ENCODE data around the gene LRRC32.

LRRC32 gene

DNA sequence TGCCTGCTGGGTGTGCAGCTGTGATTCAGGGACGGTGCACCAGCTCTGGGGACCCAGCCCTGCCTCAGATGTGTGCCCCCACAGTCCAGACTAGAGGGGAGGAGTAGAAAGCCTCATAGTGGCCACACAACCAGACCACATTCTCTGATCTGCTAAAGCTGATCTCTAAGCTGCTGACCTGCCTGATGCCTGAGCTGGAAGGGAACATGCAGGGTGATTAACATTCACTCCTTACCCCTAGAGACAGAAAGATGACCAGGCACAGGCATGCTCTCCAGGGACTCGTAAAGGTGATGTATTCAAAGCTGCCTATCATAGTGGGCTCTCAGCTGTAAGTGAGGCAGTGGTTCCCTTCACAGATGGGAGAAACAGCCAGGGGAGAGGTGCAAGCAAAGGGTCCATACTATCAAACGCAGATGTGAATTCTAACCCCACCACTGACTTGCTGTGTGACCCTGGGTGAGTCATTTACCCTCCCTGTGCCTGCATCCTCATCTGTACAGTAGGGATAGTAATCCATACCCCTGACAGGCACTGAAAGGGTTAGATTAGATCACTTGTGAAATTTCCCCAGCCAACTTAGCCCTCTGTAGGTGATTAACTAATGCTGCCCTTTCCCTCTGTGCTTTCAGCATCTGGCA lies 29.0 kb upstream of the LRRC32 start:
- DNase-seq (ENCODE audit: low read depth): no peak

DNA sequence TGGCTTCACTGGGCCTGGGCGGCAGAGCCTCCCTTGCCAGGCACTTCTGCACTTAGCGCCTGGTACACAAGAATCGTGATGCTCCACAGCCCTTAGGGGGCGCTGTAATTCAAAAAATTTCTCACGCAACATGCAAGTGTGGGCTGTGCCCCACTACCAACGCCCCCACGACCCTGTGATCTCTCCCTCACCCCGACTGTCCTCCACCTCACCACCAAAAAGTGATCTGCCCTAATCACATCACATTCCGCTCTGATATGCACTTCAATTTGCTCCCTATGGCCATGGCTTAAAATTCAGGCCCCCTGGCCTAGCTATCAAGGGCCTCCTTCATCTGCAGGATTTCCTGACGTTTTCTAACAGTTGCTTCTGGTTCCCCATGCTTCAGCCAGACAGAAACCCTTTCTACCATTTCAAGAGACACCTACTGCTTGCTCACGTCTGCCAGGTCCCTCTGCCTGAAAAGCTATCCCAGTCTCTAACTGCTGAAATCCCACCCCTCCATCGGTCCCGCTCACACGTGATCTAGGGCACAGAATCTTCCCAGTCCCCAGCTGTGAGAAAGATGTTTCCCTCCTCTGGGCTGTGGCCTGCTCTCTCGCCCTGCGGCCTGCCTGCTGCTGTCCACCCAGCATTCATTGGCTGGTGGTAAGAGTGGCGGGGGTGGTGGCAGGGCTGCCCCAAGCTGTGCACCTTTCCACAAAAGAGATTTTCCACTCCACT lies 27.9 kb upstream of the LRRC32 start:
- no peak for DNase-seq (ENCODE audit: low read depth)

DNA sequence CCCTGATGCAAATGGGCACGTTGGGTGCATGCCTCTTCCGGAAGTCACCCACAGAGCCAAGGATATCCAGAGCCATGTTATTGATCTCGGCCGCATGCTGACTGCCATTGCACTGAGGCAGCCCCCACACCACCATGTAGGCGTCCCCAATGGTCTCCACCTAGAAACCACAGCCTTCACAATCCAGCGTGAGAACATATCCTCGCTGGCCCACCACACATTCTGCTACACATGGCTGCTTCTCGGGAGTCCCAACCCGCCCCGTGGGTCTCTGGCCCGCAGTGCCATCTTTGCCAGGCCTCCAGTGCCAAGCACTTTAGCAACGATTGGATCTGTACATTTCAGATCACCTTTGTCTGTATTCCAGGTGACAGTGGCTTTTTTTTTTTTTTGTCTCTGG lies 26.2 kb upstream of the LRRC32 start:
- no peak for DNase-seq (ENCODE audit: low read depth)

DNA sequence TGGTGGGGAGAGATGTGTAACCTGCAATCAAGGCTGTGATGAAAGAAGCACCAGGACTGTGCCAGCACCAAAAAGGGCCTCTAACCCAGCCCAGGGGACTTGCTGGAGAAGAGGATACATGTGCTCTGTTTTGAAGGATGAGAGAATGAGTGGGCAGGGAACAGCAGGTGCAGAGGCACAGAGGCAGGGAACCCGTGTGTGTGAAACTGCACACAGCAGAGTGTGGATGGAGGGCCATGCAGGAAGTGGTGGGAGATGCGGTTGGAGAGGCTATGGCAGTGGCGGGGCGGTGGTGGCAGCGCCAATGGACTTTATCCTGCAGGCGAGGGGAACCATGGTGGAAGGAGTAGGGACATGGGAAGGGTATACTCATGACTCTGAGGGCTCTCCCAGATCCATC lies 25.2 kb upstream of the LRRC32 start:
- DNase-seq (ENCODE audit: low read depth): no peak

DNA sequence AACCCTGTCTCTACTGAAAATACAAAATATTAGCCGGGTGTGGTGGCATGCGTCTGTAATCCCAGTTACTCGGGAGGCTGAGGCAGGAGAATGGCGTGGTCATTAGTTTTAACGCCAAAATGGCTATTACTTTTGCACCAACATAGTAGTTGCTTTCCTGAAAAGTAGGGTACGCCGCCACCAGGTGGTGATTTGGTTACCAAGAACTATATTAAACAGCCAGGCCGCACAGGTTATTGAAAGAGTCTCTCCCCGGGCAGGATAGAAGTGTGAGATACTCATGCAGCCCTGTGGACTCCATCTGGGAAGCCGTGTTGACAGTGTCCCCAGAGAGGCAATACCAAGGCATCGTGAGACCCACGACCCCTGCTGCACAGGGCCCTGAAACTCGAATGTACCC lies 24.6 kb upstream of the LRRC32 start:
- no peak for DNase-seq (ENCODE audit: low read depth)

DNA sequence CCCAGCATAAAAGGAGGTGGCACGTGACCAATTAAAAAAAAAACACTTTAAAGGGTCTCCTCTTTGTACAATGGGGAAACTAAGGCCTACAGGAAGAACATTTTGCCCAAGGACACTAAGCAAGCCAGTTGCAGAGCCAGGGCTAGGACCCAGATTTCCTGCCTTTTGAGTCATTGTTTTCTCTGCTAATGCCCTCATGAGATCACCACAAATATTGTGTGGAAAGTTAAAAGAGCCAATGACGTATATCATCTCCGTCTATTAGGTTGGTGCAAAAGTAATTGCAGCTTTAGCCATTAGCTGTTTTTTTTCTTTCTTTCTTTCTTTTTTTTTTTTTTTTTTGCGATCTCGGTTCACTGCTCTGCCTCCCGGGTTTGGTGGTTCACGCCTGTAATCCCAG lies 24.1 kb upstream of the LRRC32 start:
- DNase-seq (ENCODE audit: low read depth): no peak

DNA sequence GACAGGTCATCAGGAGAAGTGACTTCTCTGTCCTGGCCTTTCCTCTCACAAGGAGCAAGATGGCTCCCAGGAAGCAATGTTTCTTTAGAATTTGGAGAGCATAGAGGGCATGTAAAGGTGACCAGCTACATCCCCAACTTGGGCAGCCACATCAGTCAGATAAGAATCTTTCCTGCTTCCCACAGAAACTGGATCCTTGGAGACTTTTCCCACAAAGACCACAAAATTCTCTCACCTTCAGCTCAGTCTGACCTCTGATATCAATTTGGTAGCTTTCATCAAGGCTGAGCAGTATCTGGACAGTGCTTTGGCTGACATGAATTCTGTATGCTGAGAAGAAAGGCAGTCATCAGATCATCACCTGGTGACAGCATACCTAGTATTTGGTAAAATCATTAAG lies 23.3 kb upstream of the LRRC32 start:
- DNase-seq (ENCODE audit: low read depth): no peak

DNA sequence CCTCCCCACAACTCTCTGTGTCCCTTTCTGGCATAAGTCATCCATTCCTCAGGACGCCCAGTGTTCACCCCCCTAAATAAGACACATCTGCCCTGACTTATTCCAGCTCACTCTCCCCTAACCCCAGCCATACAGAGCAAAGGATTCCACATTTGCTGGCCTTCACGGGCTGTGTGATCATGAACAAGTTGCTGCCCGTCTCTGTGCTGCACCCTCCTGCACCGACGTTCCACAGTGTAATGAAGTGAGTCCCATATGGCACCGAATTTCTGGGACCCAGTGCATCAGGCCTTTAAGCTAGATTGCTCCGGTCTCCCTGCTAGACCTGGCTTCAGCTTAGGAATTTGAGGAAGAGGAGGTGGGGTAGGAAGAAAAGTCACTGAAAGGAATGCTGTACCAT lies 22.4 kb upstream of the LRRC32 start:
- DNase-seq (ENCODE audit: low read depth): no peak

DNA sequence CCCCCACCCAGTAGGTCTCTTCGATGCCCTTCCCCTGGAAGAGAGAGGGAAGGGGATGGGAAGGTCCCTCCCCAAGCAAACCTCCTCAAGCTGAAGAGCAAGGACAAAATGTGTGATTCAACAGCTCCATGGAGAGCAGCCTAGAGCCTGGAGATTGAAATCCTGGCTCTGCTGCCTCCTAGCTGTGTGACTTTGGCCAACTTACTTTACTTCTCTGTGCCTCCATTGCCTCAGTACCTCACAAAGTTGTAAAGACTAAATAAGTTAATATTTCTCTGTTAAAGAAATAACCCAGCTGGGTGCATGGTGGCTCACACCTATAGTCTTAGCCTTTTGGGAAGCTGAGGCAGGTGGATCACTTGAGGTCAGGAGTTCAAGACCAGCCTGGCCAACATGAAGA lies 21.1 kb upstream of the LRRC32 start:
- no peak for DNase-seq (ENCODE audit: low read depth)

DNA sequence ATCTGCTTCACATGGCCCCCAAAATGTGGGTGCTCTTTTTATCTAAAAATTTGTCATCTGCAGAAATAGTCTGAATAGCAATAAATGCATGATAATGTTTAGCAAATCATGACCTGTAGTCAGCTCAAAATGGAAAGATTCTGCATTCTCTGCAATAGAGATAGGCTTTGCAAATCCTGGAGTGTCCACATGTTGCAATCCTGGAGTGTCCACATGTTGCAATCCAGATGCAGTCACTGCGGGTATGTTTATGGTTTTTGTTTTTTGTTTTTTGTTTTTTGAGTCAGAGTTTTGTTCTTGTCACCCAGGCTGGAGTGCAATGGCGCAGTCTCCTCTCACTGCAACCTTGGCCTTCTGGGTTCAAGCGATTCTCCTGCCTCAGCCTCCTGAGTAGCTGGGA lies 20.2 kb upstream of the LRRC32 start:
- no peak for DNase-seq (ENCODE audit: low read depth)

DNA sequence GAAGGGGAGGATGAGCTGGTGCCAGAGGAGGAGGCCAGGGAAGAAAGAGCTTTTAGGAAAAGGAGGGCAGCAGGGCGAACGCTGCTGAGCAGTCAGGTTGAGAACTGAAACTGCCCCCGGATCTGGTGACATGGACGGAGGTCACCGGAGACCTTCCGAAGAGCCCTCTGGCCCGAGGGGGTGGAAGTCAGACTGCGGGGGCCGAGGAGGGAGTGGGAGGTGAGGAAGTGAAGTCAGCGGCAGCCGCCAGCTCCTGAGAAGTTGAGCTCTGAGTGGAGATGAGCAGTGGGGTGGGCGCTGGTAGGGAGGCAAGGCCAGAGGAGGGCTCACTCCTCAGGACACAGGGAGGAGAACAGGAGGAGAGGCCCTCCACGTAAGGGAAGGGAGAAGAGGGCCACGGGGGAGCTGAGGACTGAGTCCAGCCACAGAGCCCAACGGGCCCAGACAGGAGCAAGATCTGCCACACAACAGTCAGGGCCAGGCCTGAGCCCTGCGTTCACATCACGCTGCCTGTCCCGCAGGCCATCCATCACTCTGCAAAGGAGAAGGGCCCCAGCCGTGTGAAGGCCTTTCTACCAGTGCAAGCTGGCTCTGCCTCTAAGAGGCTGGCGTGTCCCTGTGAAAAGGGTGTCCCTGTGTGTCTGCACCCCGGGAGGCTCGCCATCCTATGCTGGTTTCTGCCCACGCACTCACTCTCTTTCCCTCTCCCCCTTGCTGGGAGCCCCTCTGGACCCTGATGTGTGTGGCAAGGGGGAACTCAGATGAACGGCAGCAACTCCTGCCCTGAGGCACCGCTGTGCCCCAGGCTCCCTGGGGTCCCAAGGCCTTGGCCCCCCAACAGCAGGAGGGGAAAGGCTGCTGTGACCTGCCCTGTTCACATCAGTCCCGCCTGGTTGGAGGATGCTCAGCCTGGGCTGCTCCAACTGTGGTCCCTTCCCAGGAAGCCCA lies 19.0 kb upstream of the LRRC32 start:
- no peak for DNase-seq (ENCODE audit: low read depth)

DNA sequence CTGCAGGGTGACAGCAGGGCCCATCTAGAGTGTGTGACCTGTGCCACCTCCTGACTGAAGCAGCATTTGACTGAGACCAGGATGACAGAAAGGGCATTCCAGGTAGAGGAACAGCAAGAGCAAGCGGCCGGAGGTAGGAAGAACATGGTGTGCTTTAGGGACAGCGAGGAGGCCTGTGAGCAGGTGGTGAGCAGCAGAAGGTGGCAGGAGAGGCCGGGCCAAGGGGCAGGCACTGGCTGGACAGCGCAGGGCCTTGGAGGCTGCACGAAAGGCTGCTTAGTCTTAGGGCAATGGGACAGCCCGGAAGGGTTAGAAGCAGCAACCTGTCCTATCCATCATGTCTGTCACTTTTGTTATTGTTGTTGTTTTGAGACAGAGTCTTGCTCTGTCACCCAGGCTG lies 17.6 kb upstream of the LRRC32 start:
- DNase-seq (ENCODE audit: low read depth): no peak

DNA sequence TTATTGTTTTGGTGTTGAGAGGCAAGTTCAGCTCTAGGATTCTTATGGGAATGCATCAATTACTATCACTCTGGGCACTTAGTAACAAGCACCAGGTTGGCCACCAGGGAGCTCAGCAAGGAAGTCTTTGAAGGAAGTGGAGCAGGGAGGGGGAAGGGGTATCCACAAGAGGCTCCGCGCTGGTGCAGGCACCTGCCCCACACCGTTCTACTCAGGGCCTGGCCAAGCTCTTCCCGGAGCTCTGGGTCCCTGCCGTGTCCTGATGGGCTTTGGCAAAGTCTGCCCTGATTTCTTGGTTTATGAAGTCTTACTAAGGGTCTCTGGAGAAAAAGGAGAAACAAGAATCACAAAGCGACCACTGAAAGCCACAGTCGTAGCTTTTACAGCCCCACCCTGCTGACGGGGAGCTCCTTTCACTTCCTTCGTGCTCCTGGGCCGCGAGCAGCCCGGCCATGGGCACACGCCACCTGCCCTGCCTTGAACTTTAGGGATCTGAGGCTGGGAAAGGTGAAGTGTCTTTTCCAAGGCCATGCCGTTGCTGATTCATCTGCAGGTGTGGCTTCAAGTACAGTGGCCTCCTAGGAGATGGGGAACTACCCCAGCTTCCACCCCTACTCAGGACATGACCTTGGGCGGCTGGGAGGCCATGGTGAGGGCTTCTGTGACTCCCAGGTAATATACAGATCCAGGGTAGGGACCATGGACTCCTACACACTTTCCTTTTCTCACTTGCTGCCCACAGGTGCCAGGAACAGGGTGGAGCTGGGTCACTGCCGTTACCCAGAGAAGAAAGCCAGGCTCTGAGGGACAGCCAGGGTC lies 15.9 kb upstream of the LRRC32 start:
- DNase-seq (ENCODE audit: low read depth): no peak

DNA sequence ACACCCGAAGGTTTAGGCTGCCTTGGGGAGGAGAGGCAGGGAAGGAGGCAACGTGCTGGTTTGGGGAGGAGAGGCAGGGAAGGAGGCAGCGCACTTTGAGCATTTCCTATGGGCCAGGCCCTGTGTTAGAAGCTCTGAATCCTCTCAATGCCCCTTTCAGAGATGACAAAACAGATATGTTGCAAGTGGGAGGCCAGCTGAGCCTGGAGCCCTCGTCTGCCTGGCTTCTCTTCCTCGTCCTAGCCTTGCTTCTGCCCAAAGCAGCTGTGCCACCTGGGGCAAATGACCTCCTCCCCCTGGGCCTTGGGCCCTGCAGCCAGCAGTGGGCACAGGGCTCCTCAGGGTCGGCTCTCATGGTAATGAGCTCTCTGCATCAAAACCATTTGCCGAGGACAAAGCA lies 15.3 kb upstream of the LRRC32 start:
- DNase-seq (ENCODE audit: low read depth): no peak

DNA sequence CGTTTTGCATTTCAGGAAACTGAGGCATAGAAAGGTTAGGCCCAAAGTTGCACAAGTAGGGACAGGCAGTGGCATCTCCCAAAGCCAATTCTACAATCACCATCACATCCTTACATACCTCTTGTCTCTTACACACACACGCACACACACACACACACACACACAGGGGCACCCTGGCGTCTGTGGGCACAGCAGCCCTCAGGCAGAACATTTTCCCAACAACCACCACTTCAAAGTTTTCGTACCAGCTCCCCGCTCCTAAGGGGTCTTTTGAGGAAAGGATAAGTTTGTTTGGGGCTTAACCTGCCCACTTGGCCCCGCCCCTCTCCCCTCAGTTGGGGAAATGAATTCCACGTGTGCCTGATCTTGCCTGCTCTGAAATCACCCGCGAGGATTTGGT lies 14.7 kb upstream of the LRRC32 start:
- no peak for DNase-seq (ENCODE audit: low read depth)

DNA sequence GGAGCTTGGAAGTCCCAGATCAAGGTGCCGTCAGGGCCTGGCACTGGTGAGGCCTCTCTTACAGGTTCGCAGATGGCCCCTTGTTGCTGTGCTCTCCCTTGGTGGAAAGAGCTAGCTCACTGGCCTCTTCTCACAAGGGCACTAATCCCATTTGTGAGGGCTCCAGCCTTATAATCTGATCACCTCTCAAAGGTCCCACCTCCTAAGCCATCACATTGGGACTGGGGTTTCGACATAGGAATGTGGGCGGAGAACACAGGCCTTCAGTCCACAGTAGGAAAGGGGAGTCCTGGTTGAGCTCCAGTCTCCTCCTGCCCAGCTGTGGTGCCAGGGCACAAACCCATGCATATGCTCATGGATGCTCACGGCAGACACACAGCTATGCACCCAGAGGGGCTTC lies 14.0 kb upstream of the LRRC32 start:
- no peak for DNase-seq (ENCODE audit: low read depth)

DNA sequence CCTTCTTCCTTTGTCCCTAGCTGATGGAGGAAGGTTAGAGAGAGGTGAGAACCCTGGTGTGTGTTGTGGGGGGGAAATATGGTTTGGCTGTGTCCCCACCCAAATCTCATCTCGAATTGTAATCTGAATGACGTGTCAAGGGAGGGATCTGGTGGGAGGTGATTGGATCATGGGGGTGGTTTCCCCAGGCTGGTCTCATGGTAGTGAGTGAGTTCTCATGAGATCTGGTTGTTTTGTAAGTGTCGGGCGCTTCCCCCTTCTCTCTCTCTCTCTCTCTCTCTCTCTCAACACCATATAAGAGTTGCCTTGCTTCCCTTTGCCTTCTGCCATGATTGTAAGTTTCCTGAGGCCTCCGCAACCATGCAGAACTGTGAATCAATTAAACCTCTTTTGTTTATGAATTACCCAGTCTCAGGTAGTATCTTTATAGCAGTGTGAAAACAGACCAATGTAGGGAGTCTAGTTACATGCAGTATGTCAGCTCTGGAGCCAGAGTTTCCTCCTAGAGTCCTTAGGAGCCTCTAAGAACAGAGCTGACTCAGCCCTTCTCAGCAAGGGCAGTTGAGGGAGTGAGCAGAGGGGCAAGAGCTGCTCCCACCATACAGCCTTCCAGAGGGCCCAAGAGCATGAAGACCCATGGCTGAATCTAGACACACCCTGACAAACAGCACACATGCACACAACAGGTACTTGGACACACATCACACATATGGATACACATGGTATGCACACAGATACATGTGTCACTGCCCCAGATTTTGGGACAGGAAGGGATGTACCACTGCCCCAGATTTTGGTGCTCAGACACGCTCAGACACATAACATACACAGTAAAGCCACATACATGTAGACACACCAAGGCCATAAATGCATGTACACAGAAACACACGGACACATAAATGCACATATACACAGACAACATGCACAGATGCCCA lies 12.9 kb upstream of the LRRC32 start:
- DNase-seq (ENCODE audit: low read depth): no peak

DNA sequence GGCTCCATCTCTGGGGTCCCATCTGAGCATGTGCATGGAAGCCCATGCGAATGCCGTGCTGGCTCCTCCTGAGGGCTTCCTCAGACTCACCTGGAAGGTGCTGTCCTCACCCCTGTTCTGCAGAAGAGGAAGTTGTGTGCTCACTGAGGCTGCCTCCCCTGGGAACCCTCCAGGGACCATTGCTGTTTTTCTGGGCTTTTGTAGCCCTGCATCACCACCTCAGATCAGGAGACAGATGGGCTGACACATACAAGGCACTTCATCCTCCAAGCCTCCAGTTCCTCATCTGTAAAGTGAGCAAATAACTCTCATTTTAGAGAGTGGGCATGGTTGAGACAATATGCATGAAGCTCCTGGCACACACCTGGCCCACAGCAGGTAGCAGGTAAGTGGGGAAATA lies 12.1 kb upstream of the LRRC32 start:
- DNase-seq (ENCODE audit: low read depth): no peak

DNA sequence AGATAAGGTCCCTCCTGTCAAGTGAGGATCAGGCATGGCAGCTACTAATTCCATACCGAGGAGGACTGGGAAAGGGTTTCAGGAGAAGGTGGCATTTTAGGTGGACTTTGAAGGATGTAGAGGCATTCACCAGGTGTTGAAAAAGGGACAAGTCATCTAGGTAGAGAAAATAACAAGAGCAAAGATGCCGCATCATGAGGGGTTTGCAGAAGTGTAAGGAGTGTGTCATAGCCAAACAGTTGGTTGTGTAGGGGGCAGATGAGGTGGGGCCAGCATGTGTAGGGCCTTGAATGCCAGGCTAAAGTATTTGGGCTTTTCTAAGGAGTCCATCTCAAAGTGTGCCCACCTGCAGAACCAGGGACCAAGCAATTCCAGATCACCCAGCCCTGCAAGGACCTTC lies 11.6 kb upstream of the LRRC32 start:
- no peak for DNase-seq (ENCODE audit: low read depth)

DNA sequence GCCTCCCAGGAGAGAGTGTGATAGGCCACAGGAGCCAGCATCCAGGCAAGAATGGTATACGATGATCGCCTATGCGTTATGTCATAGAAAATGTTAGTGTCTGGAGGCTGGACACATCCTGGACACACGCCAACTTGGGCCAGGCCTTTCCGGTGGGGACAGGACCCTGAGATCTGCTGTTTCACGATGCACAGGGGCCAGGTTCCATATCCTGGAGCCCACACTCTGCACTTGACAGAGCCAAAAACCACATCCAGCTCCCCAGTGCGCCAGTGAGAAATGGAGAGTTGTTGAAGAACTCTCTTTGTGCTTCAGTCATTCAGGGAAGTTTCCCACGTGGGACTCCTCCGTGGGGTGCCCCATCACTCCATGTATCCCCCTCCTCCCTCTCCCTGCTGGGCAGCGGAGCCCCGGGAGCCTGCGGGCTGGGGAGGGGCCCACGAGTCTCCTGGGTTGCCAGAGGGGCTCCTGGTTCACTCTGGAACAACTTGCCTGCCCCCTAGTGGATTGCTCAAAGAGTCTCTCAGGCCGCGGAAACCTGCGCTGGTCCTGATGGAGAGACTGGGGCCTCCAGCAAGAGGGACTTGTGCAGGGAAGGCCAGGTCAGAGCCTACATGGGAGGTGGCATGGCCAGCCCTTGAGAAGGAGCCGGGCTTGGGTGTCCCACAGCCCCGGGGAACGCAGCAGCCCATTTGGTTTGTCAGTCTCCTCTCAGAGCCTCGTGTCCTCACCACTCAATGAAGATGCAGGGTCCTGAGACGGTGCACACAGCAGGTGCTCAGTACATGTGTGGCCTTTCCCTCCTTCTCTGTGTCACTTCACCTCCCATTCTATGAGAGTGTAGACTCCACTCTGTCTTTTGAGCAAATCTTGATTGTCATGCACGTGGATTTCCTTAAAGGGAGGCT lies 10.2 kb upstream of the LRRC32 start:
- DNase-seq (ENCODE audit: low read depth): peak; percentile 19
